Right kidney (tissue), 9 donors: Measurements from ENCODE around the gene FAM20B.
A peak's percentile ranks its signal among the peaks of the same experiment; 100 is the strongest.
"Not testable (repeated sequence)": the region's sequence is repeated elsewhere in the genome, so short reads cannot be mapped to it uniquely, and the experiment has no call there.

Experiments
- DNase-seq: peaks from one replicate; pipeline ENCODE4 v3.0.0-alpha.2; 2016
- long read RNA-seq, 8 donors: transcript quantifications; one replicate each; lab custom pipeline, GENCODE V29; 2026

The FAM20B gene
- long read RNA-seq, donor 1, full-length matches to known transcripts: 1 of 15 reads
- long read RNA-seq, donor 1, partial matches to known transcripts: 14 of 15 reads
- long read RNA-seq, donor 1, other reads (novel, unspliced or antisense): 0 of 15 reads
- long read RNA-seq, donor 2, full-length matches to known transcripts: 2 of 2 reads
- long read RNA-seq, donor 2, partial matches to known transcripts: 0 of 2 reads
- long read RNA-seq, donor 2, other reads (novel, unspliced or antisense): 0 of 2 reads
- long read RNA-seq, donor 3, full-length matches to known transcripts: 4 of 4 reads
- long read RNA-seq, donor 3, partial matches to known transcripts: 0 of 4 reads
- long read RNA-seq, donor 3, other reads (novel, unspliced or antisense): 0 of 4 reads
- long read RNA-seq, donor 4, full-length matches to known transcripts: 2 of 20 reads
- long read RNA-seq, donor 4, partial matches to known transcripts: 18 of 20 reads
- long read RNA-seq, donor 4, other reads (novel, unspliced or antisense): 0 of 20 reads
- long read RNA-seq, donor 5, full-length matches to known transcripts: 2 of 2 reads
- long read RNA-seq, donor 5, partial matches to known transcripts: 0 of 2 reads
- long read RNA-seq, donor 5, other reads (novel, unspliced or antisense): 0 of 2 reads
- long read RNA-seq, donor 6, full-length matches to known transcripts: 5 of 5 reads
- long read RNA-seq, donor 6, partial matches to known transcripts: 0 of 5 reads
- long read RNA-seq, donor 6, other reads (novel, unspliced or antisense): 0 of 5 reads
- long read RNA-seq, donor 7, full-length matches to known transcripts: 3 of 3 reads
- long read RNA-seq, donor 7, partial matches to known transcripts: 0 of 3 reads
- long read RNA-seq, donor 7, other reads (novel, unspliced or antisense): 0 of 3 reads
- long read RNA-seq, donor 8, full-length matches to known transcripts: 3 of 3 reads
- long read RNA-seq, donor 8, partial matches to known transcripts: 0 of 3 reads
- long read RNA-seq, donor 8, other reads (novel, unspliced or antisense): 0 of 3 reads

GRCh38 chr1:179025125-179025974 lies at the start of gene FAM20B:
TSS of gene FAM20B (plus strand) at chr1:179025894. CDS start at chr1:179043848, 17,954 bp downstream.
- DNase-seq: peak; percentile 82

GRCh38 chr1:178976541-178976940 lies 49.2 kb upstream of the FAM20B start:
- no peak for DNase-seq

GRCh38 chr1:178986204-178986603 lies 39.5 kb upstream of the FAM20B start:
- no peak for DNase-seq

GRCh38 chr1:178988198-178988597 lies 37.5 kb upstream of the FAM20B start:
- not testable (repeated sequence) for DNase-seq

- DNase-seq: no peak
These were observed 32.1 kb upstream of the FAM20B start for GRCh38 chr1:178993559-178993958.

- no peak for DNase-seq
These were observed 28.3 kb upstream of the FAM20B start for GRCh38 chr1:178997428-178997827.

GRCh38 chr1:178998295-178998694 lies 27.4 kb upstream of the FAM20B start:
- DNase-seq: no peak

GRCh38 chr1:178999061-178999460 lies 26.6 kb upstream of the FAM20B start:
- no peak for DNase-seq

- DNase-seq: no peak
These were observed 24.2 kb upstream of the FAM20B start for GRCh38 chr1:179001451-179001850.

GRCh38 chr1:179002064-179002463 lies 23.6 kb upstream of the FAM20B start:
- not testable (repeated sequence) for DNase-seq

GRCh38 chr1:179002552-179003345 lies 22.9 kb upstream of the FAM20B start:
- DNase-seq: peak; percentile 86

- DNase-seq: no peak
These were observed 22.1 kb upstream of the FAM20B start for GRCh38 chr1:179003512-179004066.

- no peak for DNase-seq
These were observed 18.5 kb upstream of the FAM20B start for GRCh38 chr1:179007233-179007632.

GRCh38 chr1:179010671-179011070 lies 15.0 kb upstream of the FAM20B start:
- no peak for DNase-seq

- no peak for DNase-seq
These were observed 13.7 kb upstream of the FAM20B start for GRCh38 chr1:179012038-179012437.

- no peak for DNase-seq
These were observed 11.6 kb upstream of the FAM20B start for GRCh38 chr1:179014123-179014522.

GRCh38 chr1:179015396-179015795 lies 10.3 kb upstream of the FAM20B start:
- no peak for DNase-seq

- peak; percentile 15 for DNase-seq
These were observed 8.8 kb upstream of the FAM20B start for GRCh38 chr1:179016706-179017382.

- no peak for DNase-seq
These were observed 8.0 kb upstream of the FAM20B start for GRCh38 chr1:179017383-179018326.
